Measurements from ENCODE around the gene PIM2. TPM values are rescaled to one million over a fixed set of nuclear protein-coding genes. Genes with fewer than 3 reads are reported as not detected.

PIM2 gene
- total and polyA plus RNA-seq, 2 of the 13 experiments (the other 11 are each of a cell fraction or from before 2014, with no cell fraction given), result 14.4 to 15.8 TPM

DNA sequence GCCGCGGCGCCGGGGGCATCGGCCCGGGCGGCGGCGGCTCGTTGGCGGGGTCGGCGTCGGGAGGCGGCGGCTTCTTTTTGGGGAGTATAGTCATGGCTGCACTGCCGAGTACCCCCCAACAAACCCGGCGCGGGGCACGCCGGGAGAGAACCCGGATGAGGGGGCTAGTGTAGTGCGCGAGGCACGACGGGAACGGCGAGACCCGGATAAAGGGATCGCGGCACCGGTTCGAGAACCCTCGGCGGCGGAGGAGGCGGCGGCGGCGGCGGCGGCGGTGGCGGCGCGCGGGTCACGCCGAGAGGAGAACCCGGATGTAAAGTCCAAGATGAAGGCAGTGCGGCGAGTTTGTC is 38.6 kb upstream of the PIM2 start, which contains the start of gene OTUD5:
TSS of gene OTUD5 (minus strand) at position 131 of the 350 bp plus-strand sequence. CDS start at position 94, 37 bp downstream.
- peaks cover 69% of the 10 kb centered on the region for H3K4me1 ChIP-seq (ENCODE audit: insufficient read depth, low read length)
- BruUV-seq (replicated peaks), result no TSS peak
- in situ Hi-C loops (cut with HindIII; ENCODE audit: extremely low pct_ligation_motif_present, low pct_unique_long_range_greater_than_20kb), result no loop called here
- WGBS (ENCODE audit: low lambda C conversion rate), result no CpG with 5 or more reads among the region's 53 CpGs
- peak within 1 kb of the TSS; percentile 83 for H3K4me2 ChIP-seq (ENCODE audit: low read depth, low read length)
- no peaks in the 10 kb centered on the region for H3K27me3 ChIP-seq (ENCODE audit: control insufficient read depth in 1 of 2, insufficient read depth in 2 of 2, low read length in 2 of 2)
- H3K9ac ChIP-seq (ENCODE audit: insufficient read depth, low read depth, low read length), result peak within 1 kb of the TSS; percentile 82
- H2AFZ ChIP-seq (ENCODE audit: low read length), result no peak within 1 kb of the TSS
- peak; percentile 39 for DNase-seq (ENCODE audit: low spot score)
- peak within 1 kb of the TSS; percentile 98 for H3K27ac ChIP-seq (ENCODE audit: extremely low read length, insufficient read depth, low read length)
- intact Hi-C loops (cut with micrococcal nuclease; ENCODE audit: unreplicated experiment), result loop anchor here (5.0 kb wide), 1 partner anchor 85 kb away; the partner anchor contains the start of gene TFE3
- CTCF ChIA-PET (ENCODE audit: low intra/inter-chr PET ratio, low total read pairs), result no interaction called here
- H4K20me1 ChIP-seq (ENCODE audit: insufficient read depth, low read length), result no peaks in the 10 kb centered on the region
- peak; percentile 32 for ATAC-seq
- POLR2A ChIA-PET, result interaction anchor here (0.7 to 2.4 kb wide), 9 partner anchors 11 to 220 kb away, joined by 3 to 11 read pairs (median 6); partner anchors contain the start of genes GRIPAP1, HDAC6 and TFE3
- H3K9me3 ChIP-seq (ENCODE audit: low read length), result no peaks in the 10 kb centered on the region
- peak within 1 kb of the TSS; percentile 62 to 81 (median 76) for H3K4me3 ChIP-seq (replicated peaks in 1 of 3; ENCODE audit: insufficient read depth in 1 of 3, low read depth in 2 of 3, low read length in 3 of 3)
- H3K79me2 ChIP-seq (ENCODE audit: insufficient read depth, low read length), result peaks cover 44% of the 10 kb centered on the region
- FAIRE-seq, result no peak
- H3K36me3 ChIP-seq (replicated peaks in 1 of 2; ENCODE audit: control insufficient read depth in 1 of 2, insufficient read depth in 2 of 2, low read length in 2 of 2), result peaks cover 0 to 8% of the 10 kb centered on the region in 2 experiments; a peak in 2 of 5 replicates
- TF ChIP-seq, protein P1, sequence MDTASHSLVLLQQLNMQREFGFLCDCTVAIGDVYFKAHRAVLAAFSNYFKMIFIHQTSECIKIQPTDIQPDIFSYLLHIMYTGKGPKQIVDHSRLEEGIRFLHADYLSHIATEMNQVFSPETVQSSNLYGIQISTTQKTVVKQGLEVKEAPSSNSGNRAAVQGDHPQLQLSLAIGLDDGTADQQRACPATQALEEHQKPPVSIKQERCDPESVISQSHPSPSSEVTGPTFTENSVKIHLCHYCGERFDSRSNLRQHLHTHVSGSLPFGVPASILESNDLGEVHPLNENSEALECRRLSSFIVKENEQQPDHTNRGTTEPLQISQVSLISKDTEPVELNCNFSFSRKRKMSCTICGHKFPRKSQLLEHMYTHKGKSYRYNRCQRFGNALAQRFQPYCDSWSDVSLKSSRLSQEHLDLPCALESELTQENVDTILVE (CRISPR knock-in tag; IDR thresholded peaks at IDR 0.05), result no peak
- TF ChIP-seq, protein P2, sequence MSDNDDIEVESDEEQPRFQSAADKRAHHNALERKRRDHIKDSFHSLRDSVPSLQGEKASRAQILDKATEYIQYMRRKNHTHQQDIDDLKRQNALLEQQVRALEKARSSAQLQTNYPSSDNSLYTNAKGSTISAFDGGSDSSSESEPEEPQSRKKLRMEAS (IDR thresholded peaks at IDR 0.05), result peak; percentile 12; the same call in 1 of the 2 replicates
- TF ChIP-seq, protein P3, sequence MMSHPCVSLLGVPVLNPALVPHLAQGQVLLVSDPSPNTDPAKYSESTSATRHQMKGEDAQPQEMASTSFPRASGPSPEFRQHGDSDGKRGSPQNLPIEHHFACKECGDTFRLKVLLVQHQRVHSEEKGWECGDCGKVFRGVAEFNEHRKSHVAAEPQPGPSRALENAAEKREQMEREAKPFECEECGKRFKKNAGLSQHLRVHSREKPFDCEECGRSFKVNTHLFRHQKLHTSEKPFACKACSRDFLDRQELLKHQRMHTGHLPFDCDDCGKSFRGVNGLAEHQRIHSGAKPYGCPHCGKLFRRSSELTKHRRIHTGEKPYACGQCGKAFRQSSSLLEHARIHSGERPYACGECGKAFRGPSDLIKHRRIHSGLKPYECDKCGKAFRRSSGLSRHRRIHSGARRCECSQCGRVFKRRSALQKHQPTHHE (CRISPR knock-in tag; IDR thresholded peaks at IDR 0.05; ENCODE audit: borderline replicate concordance), result no peak
- 0 out of 2 replicates have a peak, but pooled peaks have one; percentile 1 for TF ChIP-seq ZNF768 (CRISPR knock-in tag; IDR thresholded peaks at IDR 0.05)
- peak; percentile 54 for TF ChIP-seq YY1 (IDR thresholded peaks at IDR 0.05; ENCODE audit: insufficient read depth, insufficient replicate concordance, low read depth, low read length)
- TF ChIP-seq ZNF143 (CRISPR knock-in tag; IDR thresholded peaks at IDR 0.05), result peak; percentile 85
- TF ChIP-seq, protein P4, sequence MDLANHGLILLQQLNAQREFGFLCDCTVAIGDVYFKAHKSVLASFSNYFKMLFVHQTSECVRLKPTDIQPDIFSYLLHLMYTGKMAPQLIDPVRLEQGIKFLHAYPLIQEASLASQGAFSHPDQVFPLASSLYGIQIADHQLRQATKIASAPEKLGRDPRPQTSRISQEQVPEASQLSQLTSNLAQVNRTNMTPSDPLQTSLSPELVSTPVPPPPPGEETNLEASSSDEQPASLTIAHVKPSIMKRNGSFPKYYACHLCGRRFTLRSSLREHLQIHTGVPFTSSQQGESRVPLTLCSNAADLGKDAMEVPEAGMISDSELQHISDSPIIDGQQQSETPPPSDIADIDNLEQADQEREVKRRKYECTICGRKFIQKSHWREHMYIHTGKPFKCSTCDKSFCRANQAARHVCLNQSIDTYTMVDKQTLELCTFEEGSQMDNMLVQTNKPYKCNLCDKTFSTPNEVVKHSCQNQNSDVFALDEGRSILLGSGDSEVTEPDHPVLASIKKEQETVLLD (CRISPR knock-in tag; IDR thresholded peaks at IDR 0.05; ENCODE audit: low read depth), result 0 out of 2 replicates have a peak, but pooled peaks have one; percentile 19
- peak; percentile 84 for TF ChIP-seq RBFOX2 (IDR thresholded peaks at IDR 0.05; ENCODE audit: low read depth, low read length)
- TF ChIP-seq POGZ (CRISPR knock-in tag; IDR thresholded peaks at IDR 0.05), result no peak
- TF ChIP-seq, protein P5, sequence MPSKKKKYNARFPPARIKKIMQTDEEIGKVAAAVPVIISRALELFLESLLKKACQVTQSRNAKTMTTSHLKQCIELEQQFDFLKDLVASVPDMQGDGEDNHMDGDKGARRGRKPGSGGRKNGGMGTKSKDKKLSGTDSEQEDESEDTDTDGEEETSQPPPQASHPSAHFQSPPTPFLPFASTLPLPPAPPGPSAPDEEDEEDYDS (CRISPR knock-in tag; IDR thresholded peaks at IDR 0.05), result peak; percentile 42; the same call in 1 of the 2 replicates
- TF ChIP-seq, protein P6, sequence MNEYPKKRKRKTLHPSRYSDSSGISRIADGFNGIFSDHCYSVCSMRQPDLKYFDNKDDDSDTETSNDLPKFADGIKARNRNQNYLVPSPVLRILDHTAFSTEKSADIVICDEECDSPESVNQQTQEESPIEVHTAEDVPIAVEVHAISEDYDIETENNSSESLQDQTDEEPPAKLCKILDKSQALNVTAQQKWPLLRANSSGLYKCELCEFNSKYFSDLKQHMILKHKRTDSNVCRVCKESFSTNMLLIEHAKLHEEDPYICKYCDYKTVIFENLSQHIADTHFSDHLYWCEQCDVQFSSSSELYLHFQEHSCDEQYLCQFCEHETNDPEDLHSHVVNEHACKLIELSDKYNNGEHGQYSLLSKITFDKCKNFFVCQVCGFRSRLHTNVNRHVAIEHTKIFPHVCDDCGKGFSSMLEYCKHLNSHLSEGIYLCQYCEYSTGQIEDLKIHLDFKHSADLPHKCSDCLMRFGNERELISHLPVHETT (CRISPR knock-in tag; conservative IDR thresholded peaks at IDR 0.05), result peak; percentile 31; the same call in 1 of the 2 replicates
- peak; percentile 14; the same call in 1 of the 2 replicates for TF ChIP-seq SPEN (CRISPR knock-in tag; IDR thresholded peaks at IDR 0.05; ENCODE audit: low read depth)
- TF ChIP-seq ARNT (IDR thresholded peaks at IDR 0.05), result no peak
- TF ChIP-seq, protein P7, sequence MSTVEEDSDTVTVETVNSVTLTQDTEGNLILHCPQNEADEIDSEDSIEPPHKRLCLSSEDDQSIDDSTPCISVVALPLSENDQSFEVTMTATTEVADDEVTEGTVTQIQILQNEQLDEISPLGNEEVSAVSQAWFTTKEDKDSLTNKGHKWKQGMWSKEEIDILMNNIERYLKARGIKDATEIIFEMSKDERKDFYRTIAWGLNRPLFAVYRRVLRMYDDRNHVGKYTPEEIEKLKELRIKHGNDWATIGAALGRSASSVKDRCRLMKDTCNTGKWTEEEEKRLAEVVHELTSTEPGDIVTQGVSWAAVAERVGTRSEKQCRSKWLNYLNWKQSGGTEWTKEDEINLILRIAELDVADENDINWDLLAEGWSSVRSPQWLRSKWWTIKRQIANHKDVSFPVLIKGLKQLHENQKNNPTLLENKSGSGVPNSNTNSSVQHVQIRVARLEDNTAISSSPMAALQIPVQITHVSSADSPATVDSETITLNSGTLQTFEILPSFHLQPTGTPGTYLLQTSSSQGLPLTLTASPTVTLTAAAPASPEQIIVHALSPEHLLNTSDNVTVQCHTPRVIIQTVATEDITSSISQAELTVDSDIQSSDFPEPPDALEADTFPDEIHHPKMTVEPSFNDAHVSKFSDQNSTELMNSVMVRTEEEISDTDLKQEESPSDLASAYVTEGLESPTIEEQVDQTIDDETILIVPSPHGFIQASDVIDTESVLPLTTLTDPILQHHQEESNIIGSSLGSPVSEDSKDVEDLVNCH (CRISPR knock-in tag; IDR thresholded peaks at IDR 0.05), result peak; percentile 97; the same call in 1 of the 2 replicates
- no peak for TF ChIP-seq PTBP1 (IDR thresholded peaks at IDR 0.05; ENCODE audit: low read depth, low read length, poor library complexity, severe bottlenecking)
- peak; percentile 48 for TF ChIP-seq AGO2 (optimal IDR thresholded peaks at IDR 0.05; ENCODE audit: low read depth, low read length)

All from HepG2 (cell line).